SK-N-SH treated with all-trans-retinoic acid at 6 μM for 48 hours (cell line): ENCODE data around the gene TRIM10.

Experiments used
- ATAC-seq: fragments of 200-7000 bp; cut with Tn5 transposase; 3 replicates; pipeline ENCODE4 v1.9.1; 2020; ENCODE audit warnings: mild to moderate bottlenecking, moderate library complexity
- ARNTL ChIP-seq: fragments of 450-650 bp; formaldehyde crosslinking; IDR thresholded peaks from 2 replicates; pipeline ENCODE4 v1.5.0; 2020; ENCODE audit warnings: low read depth, mild to moderate bottlenecking, moderate library complexity, borderline replicate concordance
- CSDC2 ChIP-seq: fragments of 250-450 bp; sonication (Bioruptor Pico); IDR thresholded peaks from 2 replicates; pipeline ENCODE4 v1.5.0; 2020; ENCODE audit warnings: mild to moderate bottlenecking, moderate library complexity
- CSRNP3 ChIP-seq: fragments of 250-450 bp; sonication (Bioruptor Pico); IDR thresholded peaks from 2 replicates; pipeline ENCODE4 v1.5.1; 2021; ENCODE audit warnings: mild to moderate bottlenecking, moderate library complexity
- ESRRG ChIP-seq: fragments of 250-450 bp; sonication (Bioruptor Pico); IDR thresholded peaks from 2 replicates; pipeline ENCODE4 v1.6.1; 2021; ENCODE audit warnings: mild to moderate bottlenecking
- GLIS3 ChIP-seq: fragments of 250-450 bp; sonication (Bioruptor Pico); IDR thresholded peaks from 2 replicates; pipeline ENCODE4 v1.5.0; 2020; ENCODE audit warnings: mild to moderate bottlenecking, moderate library complexity
- OSR1 ChIP-seq: fragments of 250-450 bp; sonication (Bioruptor Pico); IDR thresholded peaks from 2 replicates; pipeline ENCODE4 v1.8.0; 2022; ENCODE audit warnings: moderate library complexity, mild to moderate bottlenecking, inconsistent platforms
- PATZ1 ChIP-seq: fragments of 250-450 bp; sonication (Bioruptor Pico); IDR thresholded peaks from 2 replicates; pipeline ENCODE4 v1.8.0; 2020; ENCODE audit warnings: mild to moderate bottlenecking, moderate library complexity, borderline replicate concordance
- RARB ChIP-seq: fragments of 250-450 bp; sonication (Bioruptor Pico); IDR thresholded peaks from 2 replicates; pipeline ENCODE4 v1.8.0; 2021; ENCODE audit warnings: mild to moderate bottlenecking, moderate library complexity
- SNAI2 ChIP-seq: fragments of 250-450 bp; sonication (Bioruptor Pico); IDR thresholded peaks from 2 replicates; pipeline ENCODE4 v1.5.0; 2020; ENCODE audit warnings: mild to moderate bottlenecking, moderate library complexity
- TCF4 ChIP-seq: fragments of 250-450 bp; sonication (Bioruptor Pico); IDR thresholded peaks from 2 replicates; pipeline ENCODE4 v1.8.0; 2021; ENCODE audit warnings: mild to moderate bottlenecking, moderate library complexity, borderline replicate concordance
- TOX ChIP-seq: fragments of 250-450 bp; sonication (Bioruptor Pico); IDR thresholded peaks from 2 replicates; pipeline ENCODE4 v1.8.0; 2021; ENCODE audit warnings: mild to moderate bottlenecking, moderate library complexity, borderline replicate concordance
- ZC3H10 ChIP-seq: fragments of 250-450 bp; sonication (Bioruptor Pico); IDR thresholded peaks from 2 replicates; pipeline ENCODE4 v1.5.1; 2021; ENCODE audit warnings: mild to moderate bottlenecking, moderate library complexity
- ZFP3 ChIP-seq: fragments of 250-450 bp; sonication (Bioruptor Pico); IDR thresholded peaks from 2 replicates; pipeline ENCODE4 v1.5.0; 2020; ENCODE audit warnings: mild to moderate bottlenecking, moderate library complexity
- ZFP30 ChIP-seq: fragments of 450-650 bp; formaldehyde crosslinking; IDR thresholded peaks from 2 replicates; pipeline ENCODE4 v1.5.0; 2022; ENCODE audit warnings: mild to moderate bottlenecking, moderate library complexity
- ZNF565 ChIP-seq: fragments of 450-650 bp; formaldehyde crosslinking; conservative IDR thresholded peaks from 2 replicates; pipeline ENCODE4 v1.5.0; 2020; ENCODE audit warnings: low read depth, mild to moderate bottlenecking, moderate library complexity
- ZNF70 ChIP-seq: fragments of 450-650 bp; formaldehyde crosslinking; IDR thresholded peaks from 2 replicates; pipeline ENCODE4 v1.5.0; 2020; ENCODE audit warnings: mild to moderate bottlenecking, moderate library complexity
- ZNF8 ChIP-seq: fragments of 450-650 bp; formaldehyde crosslinking; IDR thresholded peaks from 2 replicates; pipeline ENCODE4 v1.5.0; 2020; ENCODE audit warnings: mild to moderate bottlenecking, moderate library complexity
- TF ChIP-seq, protein P1 (sequence below): fragments of 250-450 bp; sonication (Bioruptor Pico); IDR thresholded peaks from 2 replicates; pipeline ENCODE4 v1.5.0; 2020; ENCODE audit warnings: mild to moderate bottlenecking, moderate library complexity

TRIM10 gene

GRCh38 chr6:30185846-30186484 lies 25.0 kb upstream of the TRIM10 start:
- no peak for ATAC-seq
- no peak for TF ChIP-seq OSR1 (CRISPR knock-in tag)
- TF ChIP-seq, protein P1, sequence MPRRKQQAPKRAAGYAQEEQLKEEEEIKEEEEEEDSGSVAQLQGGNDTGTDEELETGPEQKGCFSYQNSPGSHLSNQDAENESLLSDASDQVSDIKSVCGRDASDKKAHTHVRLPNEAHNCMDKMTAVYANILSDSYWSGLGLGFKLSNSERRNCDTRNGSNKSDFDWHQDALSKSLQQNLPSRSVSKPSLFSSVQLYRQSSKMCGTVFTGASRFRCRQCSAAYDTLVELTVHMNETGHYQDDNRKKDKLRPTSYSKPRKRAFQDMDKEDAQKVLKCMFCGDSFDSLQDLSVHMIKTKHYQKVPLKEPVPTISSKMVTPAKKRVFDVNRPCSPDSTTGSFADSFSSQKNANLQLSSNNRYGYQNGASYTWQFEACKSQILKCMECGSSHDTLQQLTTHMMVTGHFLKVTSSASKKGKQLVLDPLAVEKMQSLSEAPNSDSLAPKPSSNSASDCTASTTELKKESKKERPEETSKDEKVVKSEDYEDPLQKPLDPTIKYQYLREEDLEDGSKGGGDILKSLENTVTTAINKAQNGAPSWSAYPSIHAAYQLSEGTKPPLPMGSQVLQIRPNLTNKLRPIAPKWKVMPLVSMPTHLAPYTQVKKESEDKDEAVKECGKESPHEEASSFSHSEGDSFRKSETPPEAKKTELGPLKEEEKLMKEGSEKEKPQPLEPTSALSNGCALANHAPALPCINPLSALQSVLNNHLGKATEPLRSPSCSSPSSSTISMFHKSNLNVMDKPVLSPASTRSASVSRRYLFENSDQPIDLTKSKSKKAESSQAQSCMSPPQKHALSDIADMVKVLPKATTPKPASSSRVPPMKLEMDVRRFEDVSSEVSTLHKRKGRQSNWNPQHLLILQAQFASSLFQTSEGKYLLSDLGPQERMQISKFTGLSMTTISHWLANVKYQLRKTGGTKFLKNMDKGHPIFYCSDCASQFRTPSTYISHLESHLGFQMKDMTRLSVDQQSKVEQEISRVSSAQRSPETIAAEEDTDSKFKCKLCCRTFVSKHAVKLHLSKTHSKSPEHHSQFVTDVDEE (CRISPR knock-in tag) = no peak
- TF ChIP-seq, all 23 proteins: peak for 0

DNA sequence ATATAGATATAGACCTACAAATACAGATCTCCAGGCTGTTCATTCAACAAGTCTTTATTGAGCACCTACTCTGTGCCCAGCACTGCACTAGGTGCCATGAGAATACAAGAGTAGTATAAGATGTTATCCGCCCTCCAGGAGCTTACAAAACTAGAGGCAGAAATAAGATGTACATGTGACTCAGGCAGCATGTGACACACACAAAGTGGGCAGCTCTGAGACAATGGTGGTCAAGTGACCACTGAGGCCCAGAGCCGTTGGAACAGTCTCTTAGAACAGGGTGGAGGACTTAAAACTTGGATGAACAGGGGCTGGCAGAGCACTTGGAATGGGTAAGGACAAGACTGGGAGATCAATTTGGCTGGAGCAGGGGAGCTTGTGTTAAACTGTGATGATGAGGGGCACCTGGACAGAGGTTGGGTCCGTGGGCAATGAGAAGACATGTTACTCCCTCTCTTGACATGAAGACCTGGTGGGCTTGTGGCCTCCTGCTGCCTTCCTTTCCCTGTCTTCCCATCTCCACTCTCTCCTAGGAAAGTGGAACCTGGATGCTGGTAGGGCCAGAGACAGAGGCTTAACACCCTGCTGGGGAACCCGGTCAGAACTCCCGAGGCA lies 23.5 kb upstream of the TRIM10 start:
- no peak for ATAC-seq
- no peak for TF ChIP-seq ZFP30 (CRISPR knock-in tag)
- TF ChIP-seq CSDC2 (CRISPR knock-in tag) = no peak
- TF ChIP-seq CSRNP3 (CRISPR knock-in tag) = no peak
- TF ChIP-seq, all 23 proteins: peak for 0

GRCh38 chr6:30180145-30180544 lies 19.1 kb upstream of the TRIM10 start:
- ATAC-seq = no peak
- TF ChIP-seq ZFP30 (CRISPR knock-in tag) (no peak), OSR1 (CRISPR knock-in tag) (no peak), TOX (CRISPR knock-in tag) (no peak), ZFP3 (CRISPR knock-in tag) (no peak)
- TF ChIP-seq, all 23 proteins: peak for 0

DNA sequence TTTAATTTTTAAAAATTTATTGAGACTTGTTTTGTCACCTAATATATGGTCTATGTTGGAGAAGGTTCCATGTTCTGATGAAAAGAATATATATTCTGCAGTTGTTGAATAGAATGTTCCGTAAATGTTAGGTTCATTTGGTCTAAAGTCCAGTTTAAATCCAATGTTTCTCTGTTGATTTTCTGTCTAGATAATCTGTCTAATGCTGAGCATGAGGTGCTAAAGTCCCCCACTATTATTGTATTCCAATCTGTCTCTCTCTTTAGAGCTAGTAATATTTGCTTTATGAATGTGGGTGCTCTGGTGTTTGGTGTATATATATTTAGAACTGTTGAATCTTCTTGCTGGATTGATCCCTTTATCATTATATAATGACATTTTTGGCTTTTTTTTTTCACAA lies 17.8 kb upstream of the TRIM10 start:
- no peak for ATAC-seq
- TF ChIP-seq ZFP30 (CRISPR knock-in tag) (no peak), ZC3H10 (CRISPR knock-in tag) (no peak), ZNF70 (no peak), TCF4 (CRISPR knock-in tag) (no peak), CSRNP3 (CRISPR knock-in tag) (no peak), ZNF8 (CRISPR knock-in tag) (no peak), PATZ1 (CRISPR knock-in tag) (no peak), TOX (CRISPR knock-in tag) (no peak), RARB (no peak), ZNF565 (CRISPR knock-in tag) (no peak), SNAI2 (CRISPR knock-in tag) (no peak), ARNTL (CRISPR knock-in tag) (no peak), GLIS3 (CRISPR knock-in tag) (no peak), ESRRG (no peak)
- TF ChIP-seq, protein P1 (CRISPR knock-in tag) = no peak
